PFSK-1 (cell line): ENCODE data around the gene PVALB.

Experiments used
- POLR2AphosphoS5 ChIP-seq: IDR thresholded peaks from 2 replicates; pipeline ENCODE4 v1.6.1; 2012; ENCODE audit warnings: low read depth, mild to moderate bottlenecking, control low read depth, low read length, moderate library complexity
- REST ChIP-seq, 2 experiments: IDR thresholded peaks; 2 replicates each; pipeline versions ENCODE4 v1.6.1 to v1.8.0; 2011 to 2012; ENCODE audit warnings: low read depth in 2 of 2, low read length in 2 of 2, control low read depth in 1 of 2, inconsistent platforms in 1 of 2, mild to moderate bottlenecking in 1 of 2, moderate library complexity in 1 of 2; ENCODE audit not compliant: insufficient read depth in 1 of 2
- TAF1 ChIP-seq: IDR thresholded peaks from 2 replicates; pipeline ENCODE4 v1.6.1; 2012; ENCODE audit warnings: low read length, control low read depth, borderline replicate concordance; ENCODE audit not compliant: insufficient read depth

- TF ChIP-seq REST (IDR thresholded peaks at IDR 0.05; ENCODE audit: insufficient read depth in 1 of 2, low read depth in 2 of 2, low read length in 2 of 2) (no peak), TAF1 (no peak), POLR2AphosphoS5 (no peak)
Observed at GRCh38 chr22:36768141-36768540, 48.7 kb downstream of the PVALB start.
